Adrenal gland (tissue), 19 donors: ENCODE results near the gene SCN4A. TPM values are rescaled to one million over a fixed set of nuclear protein-coding genes. Genes with fewer than 3 reads are reported as not detected.
"Not testable (repeated sequence)": the region's sequence is repeated elsewhere in the genome, so short reads cannot be mapped to it uniquely, and the experiment has no call there.

Source experiments
- DNase-seq, 7 donors: peaks; one replicate each; pipeline ENCODE4 v3.0.0-alpha.2; 2019 to 2020
- H3K27ac ChIP-seq, 5 donors: fragments of 200-600 bp; sonication (generic) in 4 of 5; 1 replicate in 3 of 5; 2 replicates in 2 of 5; pipeline versions ENCODE4 v1.5.1 to v1.8.0; 2016 to 2020; ENCODE audit warnings: mild to moderate bottlenecking in 1 of 5
- H3K27me3 ChIP-seq: fragments of 200-600 bp; 2 replicates; pipeline ENCODE4 v1.8.0; 2021
- H3K36me3 ChIP-seq, 2 donors: fragments of 200-600 bp; replicated peaks in 1 of 2; 1 replicate in 1 of 2; 2 replicates in 1 of 2; pipeline versions ENCODE4 v1.5.1 to v1.8.0; 2018 to 2022
- H3K4me1 ChIP-seq, 2 donors: fragments of 200-600 bp; replicated peaks in 1 of 2; 1 replicate in 1 of 2; 2 replicates in 1 of 2; pipeline versions ENCODE4 v1.5.1 to v1.8.0; 2018 to 2021
- H3K4me3 ChIP-seq, 4 donors: fragments of 200-600 bp; sonication (generic) in 3 of 4; one replicate each; pipeline ENCODE4 v1.5.1; 2016 to 2018
- H3K9me3 ChIP-seq, 3 donors: fragments of 200-600 bp; sonication (generic) in 1 of 3; replicated peaks in 1 of 3; 1 replicate in 2 of 3; 2 replicates in 1 of 3; pipeline versions ENCODE4 v1.5.1 to v1.8.0; 2016 to 2021
- POLR2A ChIP-seq, 2 donors: fragments of 450-650 bp; IDR thresholded peaks; one replicate each; pipeline ENCODE4 v1.6.1; 2017; ENCODE audit warnings: antibody characterized with exemption in 2 of 2, mild to moderate bottlenecking in 2 of 2, moderate library complexity in 1 of 2
- WGBS, 4 donors: extraction: QIAGEN DNeasy Blood & Tissue Kit in 2 of 4; methylation state at CpG; one replicate each; pipeline versions ENCODE4 v1.1.5 to v1.1.7; 2013 to 2017; 5-methylcytosine and 5-hydroxymethylcytosine counted together
- intact Hi-C, 2 donors: fragments of 100-400 bp; cut with DNase I; formaldehyde crosslinking; loops; one replicate each; pipeline versions ENCODE4 v1.14.1 to v1.15.0; 2022 to 2023
- long read RNA-seq, 10 donors: library from polyadenylated mRNA in 3 of 10; unstranded in 2 of 10; stranded (forward) in 1 of 10; transcript quantifications; one replicate each; pipeline ENCODE4 v2.0.0 and lab custom pipeline, GENCODE V29; 2021 to 2026
- polyA plus RNA-seq, 3 donors: library from polyadenylated mRNA; stranded (reverse); fragments of 200-250 nt in 2 of 3; fragments of 350-450 nt in 1 of 3; fragmentation: Illumina TruSeq in 1 of 3; extraction: RNeasy Lipid Tissue Mini Kit (QIAGEN cat#74804) in 1 of 3; gene quantifications; one replicate each; pipeline ENCODE4 v1.2.3, GENCODE V29; 2013 to 2014
- total RNA-seq, 9 donors: library from RNA; depleted of rRNA in 4 of 9; stranded (reverse); fragments of >200 nt in 4 of 9; fragments of 120-200 nt in 1 of 9; fragmentation: NEBNext Ultra II Directional in 1 of 9; extraction: Animal tissue kit (Norgen Biotek cat#: 25700) in 1 of 9; gene quantifications; one replicate each; pipeline versions ENCODE4 v1.1.0 to v1.2.4, GENCODE V29; 2013 to 2023
- TF ChIP-seq, protein P1 (sequence below), 6 experiments: fragments of 450-650 bp in 4 of 6; fragments of 200-600 bp in 2 of 6; sonication (generic) in 1 of 6; IDR thresholded peaks; 1 replicate in 5 of 6; 2 replicates in 1 of 6; pipeline versions ENCODE4 v1.5.1 to v1.8.0; 2016 to 2021; ENCODE audit warnings: antibody characterized with exemption in 6 of 6, mild to moderate bottlenecking in 2 of 6, moderate library complexity in 1 of 6
- donor health status: healthy with polysubstance abuse.
- donor health status: Bipolar disorder and iron deficiency.
- donor health status: DM: yes; HTN: yes; CAD: no.
- donor health status: DM: no; HTN: no; CAD: no.
- donor health status: DM: no; HTN: no; CAD: no.
- donor health status: DM: yes; HTN: yes; CAD: no.

SCN4A gene
- total RNA-seq: 1 to 10 TPM in 8 of 9 donors, under 1 TPM in 1; 0.30 to 4.2 (median 1.5) TPM
- 1 to 10 TPM in 2 of 3 donors, under 1 TPM in 1; 0.42 to 1.9 (median 1.4) TPM for polyA plus RNA-seq
- long read RNA-seq, donor 1: 0 reads
- long read RNA-seq, donor 2: 0 reads
- long read RNA-seq, donor 3: 0 reads
- long read RNA-seq, donor 4: 0 reads
- long read RNA-seq, donor 5: 0 reads
- long read RNA-seq, donor 6: 0 reads
- long read RNA-seq, donor 7: 0 reads
- long read RNA-seq, donor 8: 0 reads
- long read RNA-seq, donor 9: 0 reads
- long read RNA-seq, donor 10: 0 reads

DNA sequence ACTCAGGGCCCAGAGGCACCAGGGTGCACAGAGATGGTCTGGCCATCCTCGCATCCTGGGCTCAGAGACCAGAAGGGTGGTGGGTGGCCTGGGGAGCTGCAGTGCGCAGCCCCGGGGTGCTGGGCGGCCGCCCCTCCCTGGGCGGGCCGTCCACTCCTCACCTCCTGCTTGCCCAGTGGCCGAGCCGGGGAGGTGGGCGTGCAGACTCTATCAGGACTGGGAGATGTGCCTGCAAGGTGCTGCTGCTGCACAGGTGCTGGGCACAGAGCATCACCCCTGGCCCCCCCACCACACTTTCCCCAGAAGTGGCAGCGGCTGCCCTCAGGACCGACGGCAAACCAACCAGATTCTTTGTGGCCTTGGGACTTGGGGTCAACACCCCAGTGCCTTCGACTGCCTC is at the start of gene SCN4A:
SCN4A (minus strand) TSS at position 123 of the 400 bp plus-strand sequence; CDS start at position 46, 77 bp downstream.
- H3K4me1 ChIP-seq: no peaks in the 10 kb centered on the region
- DNase-seq: no peak
- H3K27me3 ChIP-seq: no peaks in the 10 kb centered on the region
- 70 to 93% (median 89%) methylated on average over 2 to 14 of the region's 14 CpGs for WGBS, 4 donors
- intact Hi-C loops: no loop called here
- no peaks in the 10 kb centered on the region for H3K36me3 ChIP-seq
- TF ChIP-seq POLR2A (IDR thresholded peaks at IDR 0.05): no peak
- TF ChIP-seq, protein P1, sequence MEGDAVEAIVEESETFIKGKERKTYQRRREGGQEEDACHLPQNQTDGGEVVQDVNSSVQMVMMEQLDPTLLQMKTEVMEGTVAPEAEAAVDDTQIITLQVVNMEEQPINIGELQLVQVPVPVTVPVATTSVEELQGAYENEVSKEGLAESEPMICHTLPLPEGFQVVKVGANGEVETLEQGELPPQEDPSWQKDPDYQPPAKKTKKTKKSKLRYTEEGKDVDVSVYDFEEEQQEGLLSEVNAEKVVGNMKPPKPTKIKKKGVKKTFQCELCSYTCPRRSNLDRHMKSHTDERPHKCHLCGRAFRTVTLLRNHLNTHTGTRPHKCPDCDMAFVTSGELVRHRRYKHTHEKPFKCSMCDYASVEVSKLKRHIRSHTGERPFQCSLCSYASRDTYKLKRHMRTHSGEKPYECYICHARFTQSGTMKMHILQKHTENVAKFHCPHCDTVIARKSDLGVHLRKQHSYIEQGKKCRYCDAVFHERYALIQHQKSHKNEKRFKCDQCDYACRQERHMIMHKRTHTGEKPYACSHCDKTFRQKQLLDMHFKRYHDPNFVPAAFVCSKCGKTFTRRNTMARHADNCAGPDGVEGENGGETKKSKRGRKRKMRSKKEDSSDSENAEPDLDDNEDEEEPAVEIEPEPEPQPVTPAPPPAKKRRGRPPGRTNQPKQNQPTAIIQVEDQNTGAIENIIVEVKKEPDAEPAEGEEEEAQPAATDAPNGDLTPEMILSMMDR (IDR thresholded peaks at IDR 0.05): no peak
- H3K9me3 ChIP-seq: no peaks in the 10 kb centered on the region
- H3K4me3 ChIP-seq: no peak within 1 kb of the TSS
- H3K27ac ChIP-seq: no peak within 1 kb of the TSS

DNA sequence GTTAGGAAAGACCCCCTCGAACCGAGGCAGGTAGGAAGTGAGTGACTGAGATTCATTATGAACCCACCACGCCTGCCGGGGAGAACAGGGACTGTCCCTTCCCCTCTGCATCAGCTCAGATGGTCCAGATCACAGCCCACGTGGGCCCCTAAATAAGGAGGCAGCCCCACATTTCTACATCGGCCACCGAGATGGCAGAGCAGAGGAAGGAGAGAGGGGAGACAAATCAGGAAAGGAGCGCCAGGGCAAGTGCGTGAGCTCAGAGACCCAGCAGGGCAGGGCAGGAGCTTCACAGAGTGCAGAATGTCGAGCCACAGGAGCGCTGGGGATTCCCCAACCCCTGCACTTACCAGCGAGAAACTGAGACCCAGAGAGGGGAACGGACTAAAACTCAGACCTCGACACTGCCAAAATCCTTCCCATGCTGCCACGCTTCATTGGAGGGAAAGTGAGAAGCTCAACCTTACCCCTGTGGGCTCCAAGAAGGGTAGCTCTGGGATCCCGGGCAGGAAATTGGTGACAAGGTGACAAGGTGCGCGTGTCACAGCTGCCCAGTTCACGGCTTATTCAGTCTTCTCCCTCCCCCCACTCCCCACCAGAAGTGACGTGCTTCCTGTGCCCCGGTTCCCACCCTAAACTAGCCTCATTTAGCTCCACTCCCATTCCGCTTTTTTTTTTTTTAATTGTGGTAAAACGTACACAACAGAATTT is 47.5 kb upstream of the SCN4A start, which contains the start of gene ICAM2:
ICAM2 (minus strand) TSS at position 578 of the 711 bp plus-strand sequence. CDS start 13,942 bp downstream, outside the sequence.
- 51 to 61% (median 55%) methylated on average over 23 of the region's 23 CpGs for WGBS, 4 donors
- DNase-seq: peak; percentile 13 to 85 (median 52)
- intact Hi-C loops: loop anchor here in 1 of 2 donors (10.0 kb wide), 1 partner anchor 105 kb away; the partner anchor contains the start of genes CSHL1 and GH1

DNA sequence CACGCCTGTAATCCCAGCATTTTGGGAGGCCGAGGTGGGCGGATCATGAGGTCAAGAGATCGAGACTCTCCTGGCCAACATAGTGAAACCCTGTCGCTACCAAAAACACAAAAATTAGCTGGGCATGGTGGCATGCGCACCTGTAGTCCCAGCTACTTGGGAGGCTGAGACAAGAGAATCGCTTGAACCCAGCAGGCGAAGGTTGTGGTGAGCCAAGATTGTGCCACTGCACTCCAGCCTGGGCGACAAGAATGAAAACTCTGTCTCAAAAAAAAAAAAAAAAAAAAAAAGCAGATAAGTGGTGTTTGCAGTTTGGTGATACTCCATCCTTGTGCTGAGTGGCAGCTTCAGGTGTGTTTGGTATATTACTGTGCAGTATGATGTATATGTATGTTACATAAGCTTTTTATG is 46.8 kb upstream of the SCN4A start:
- H3K9me3 ChIP-seq, H3K4me1 ChIP-seq, H3K4me3 ChIP-seq, H3K27ac ChIP-seq, H3K27me3 ChIP-seq, intact Hi-C loops, H3K36me3 ChIP-seq: not testable (repeated sequence)
- DNase-seq: peak in 5 of 7 donors; percentile 5 to 34 (median 11)
- WGBS, 4 donors: 74 to 78% (median 77%) methylated on average over 9 of the region's 9 CpGs

More for the DNA sequence above, 47.5 kb upstream of the SCN4A start, which contains the start of gene ICAM2:
- no peaks in the 10 kb centered on the region for H3K36me3 ChIP-seq
- peaks cover 0 to 4% of the 10 kb centered on the region in 2 donors for H3K4me1 ChIP-seq
- TF ChIP-seq POLR2A (IDR thresholded peaks at IDR 0.05): no peak
- TF ChIP-seq, protein P1 (IDR thresholded peaks at IDR 0.05): peak in 1 of 6 experiments; percentile 7
- H3K27me3 ChIP-seq: no peaks in the 10 kb centered on the region
- H3K9me3 ChIP-seq: no peaks in the 10 kb centered on the region
- peak within 1 kb of the TSS in 1 of 4 donors; percentile 35 for H3K4me3 ChIP-seq
- peak within 1 kb of the TSS in 4 of 5 donors; percentile 32 to 80 (median 47) for H3K27ac ChIP-seq

DNA sequence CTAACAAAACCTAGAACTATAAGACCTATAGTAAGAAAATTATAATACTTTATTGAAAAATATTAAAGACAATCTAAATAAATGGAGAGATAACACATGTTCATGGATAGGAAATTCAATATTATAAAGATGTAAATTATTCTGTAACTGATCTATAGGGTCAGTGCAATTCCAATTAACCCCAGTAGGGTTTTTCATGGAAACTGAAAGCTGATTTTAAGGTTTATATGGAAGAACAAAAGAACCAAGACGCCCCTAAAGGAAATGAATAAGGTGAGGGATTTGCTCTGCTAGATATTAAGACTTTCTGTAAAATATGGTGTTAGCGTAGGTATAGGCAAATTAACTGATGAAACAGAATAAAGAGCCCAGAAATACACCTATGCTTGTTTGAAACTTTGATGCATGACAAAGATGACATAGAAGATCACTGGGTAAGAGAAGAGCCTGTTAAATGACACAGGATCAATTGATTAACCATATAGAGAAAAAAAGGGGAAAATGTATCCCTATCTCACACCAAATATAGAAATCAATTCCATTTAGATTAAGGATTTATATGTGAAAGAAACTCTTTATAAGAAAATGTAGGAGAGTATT is 44.8 kb upstream of the SCN4A start:
- H3K9me3 ChIP-seq: no peaks in the 10 kb centered on the region
- intact Hi-C loops: no loop called here
- 79 to 86% (median 84%) methylated on average over 2 of the region's 2 CpGs for WGBS, 4 donors
- no peak overlapping the region for H3K27ac ChIP-seq
- DNase-seq: no peak
- H3K4me3 ChIP-seq: no peak overlapping the region
- no peaks in the 10 kb centered on the region for H3K36me3 ChIP-seq
- no peak for TF ChIP-seq POLR2A (IDR thresholded peaks at IDR 0.05)
- TF ChIP-seq, protein P1 (IDR thresholded peaks at IDR 0.05): peak in 1 of 6 experiments; percentile 23
- peaks cover 0 to 4% of the 10 kb centered on the region in 2 donors for H3K4me1 ChIP-seq
- no peaks in the 10 kb centered on the region for H3K27me3 ChIP-seq
